Stimulated activated CD4-positive, alpha-beta T cell treated with anti-CD3 and anti-CD28 coated beads, Interleukin-2, amount 100 ng/mL, for 24 hours (primary cell): ENCODE results near the gene COL15A1.
"Not testable (repeated sequence)": the region's sequence is repeated elsewhere in the genome, so short reads cannot be mapped to it uniquely, and the experiment has no call there.

Experiments used
- DNase-seq, 2 donors: peaks; one replicate each; pipeline ENCODE4 v3.0.0-alpha.2; 2020

COL15A1 gene

GRCh38 chr9:98943682-98944056, at the start of gene COL15A1:
Gene COL15A1, plus strand, starts transcription at chr9:98943907. Its CDS starts 155 bp downstream, at chr9:98944062.
- DNase-seq, result peak in 1 of 2 donors; percentile 8

- DNase-seq, result no peak
Measured at GRCh38 chr9:98894171-98894570, 49.5 kb upstream of the COL15A1 start.

DNA sequence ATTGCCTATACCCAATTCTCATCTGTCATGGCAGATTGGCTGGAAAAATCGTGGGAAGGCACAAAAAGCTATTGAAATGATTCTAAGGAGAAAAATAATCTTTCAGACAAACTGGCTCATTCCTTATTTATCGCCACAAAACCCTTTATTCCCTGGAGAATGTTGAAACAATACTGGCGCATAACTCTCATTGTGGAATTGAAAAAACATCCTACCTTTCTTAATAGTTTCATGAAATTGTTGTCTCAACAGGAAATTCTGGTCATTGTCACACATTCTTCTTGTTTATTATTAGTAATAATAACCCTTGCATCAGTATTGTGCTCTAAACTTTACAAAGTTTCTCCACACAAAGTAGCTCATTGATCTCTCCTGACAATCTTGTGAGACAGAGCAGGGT, 48.9 kb upstream of the COL15A1 start:
- DNase-seq, result no peak

DNA sequence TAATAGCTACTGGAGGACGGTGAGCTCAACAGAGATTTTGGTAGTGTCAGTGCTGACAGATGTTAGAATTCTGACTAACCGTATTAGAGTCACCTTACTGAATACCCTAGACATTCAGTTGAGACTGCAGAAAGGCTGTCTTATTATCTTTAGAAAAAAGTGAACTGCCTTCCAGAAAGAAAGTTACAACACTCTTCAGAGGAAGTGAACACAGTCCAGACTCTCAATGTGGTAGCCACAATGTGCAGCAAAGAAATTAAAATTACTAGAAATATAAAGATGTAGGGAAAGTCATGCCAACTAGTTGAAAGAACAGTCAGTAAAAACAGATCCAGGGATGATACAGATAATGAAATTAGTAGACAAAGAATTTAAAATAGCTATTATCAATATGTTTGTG, 47.1 kb upstream of the COL15A1 start:
- DNase-seq, result no peak

GRCh38 chr9:98897745-98898144, 46.0 kb upstream of the COL15A1 start:
- no peak for DNase-seq

DNA sequence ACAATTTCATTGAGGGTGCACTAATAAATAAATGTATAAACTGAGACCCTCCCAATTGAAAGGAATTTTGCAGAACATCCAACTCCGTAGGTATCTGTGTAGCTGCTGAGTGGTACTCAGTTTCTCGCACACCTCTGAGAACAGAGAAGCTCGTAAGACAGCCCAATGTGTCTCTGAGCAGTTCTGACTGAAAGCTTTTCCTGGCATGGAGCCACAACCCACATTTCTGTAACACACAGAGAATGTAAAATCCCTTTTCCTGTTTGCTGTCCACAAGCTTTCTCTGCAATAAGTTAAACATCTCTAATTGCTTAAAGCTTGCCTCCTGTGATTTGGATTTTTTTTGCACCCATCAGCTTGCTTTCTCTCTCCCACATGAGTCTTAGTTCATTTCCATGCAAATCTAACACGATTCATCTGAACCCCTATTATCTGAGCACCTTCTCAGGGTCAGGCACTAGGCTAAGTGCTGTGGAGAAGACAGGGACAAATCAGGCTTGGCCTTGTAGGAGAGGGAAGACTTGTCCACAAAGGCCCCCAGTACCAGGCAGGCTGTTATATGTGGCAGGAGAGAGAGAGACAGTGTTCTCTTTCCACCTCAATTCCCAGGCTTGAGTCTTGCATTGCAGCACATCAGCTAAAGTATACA, 44.2 kb upstream of the COL15A1 start:
- no peak for DNase-seq

- no peak for DNase-seq
Measured at GRCh38 chr9:98900244-98900643, 43.5 kb upstream of the COL15A1 start.

- DNase-seq, result no peak
Measured at GRCh38 chr9:98900725-98901124, 43.0 kb upstream of the COL15A1 start.

DNA sequence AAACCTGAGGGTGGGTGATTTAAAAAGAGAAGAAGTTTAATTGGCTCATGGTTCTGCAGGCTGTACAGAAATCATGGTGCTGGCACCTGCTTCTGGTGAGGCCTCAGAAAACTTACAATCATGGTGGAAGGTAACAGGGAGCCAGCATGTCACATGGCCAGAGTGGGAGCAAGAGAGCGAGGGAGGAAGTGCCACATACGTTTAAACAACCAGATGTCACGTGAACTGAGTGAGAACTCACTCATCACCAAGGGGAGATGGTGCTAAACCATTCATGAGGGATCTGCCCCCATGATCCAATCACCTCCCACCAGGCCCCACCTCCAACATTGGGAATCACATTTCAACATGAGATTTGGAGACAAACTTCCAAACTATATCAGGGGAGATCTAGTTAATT, 41.9 kb upstream of the COL15A1 start:
- DNase-seq, result not testable (repeated sequence)

GRCh38 chr9:98902516-98902915, 41.2 kb upstream of the COL15A1 start:
- DNase-seq, result no peak

DNA sequence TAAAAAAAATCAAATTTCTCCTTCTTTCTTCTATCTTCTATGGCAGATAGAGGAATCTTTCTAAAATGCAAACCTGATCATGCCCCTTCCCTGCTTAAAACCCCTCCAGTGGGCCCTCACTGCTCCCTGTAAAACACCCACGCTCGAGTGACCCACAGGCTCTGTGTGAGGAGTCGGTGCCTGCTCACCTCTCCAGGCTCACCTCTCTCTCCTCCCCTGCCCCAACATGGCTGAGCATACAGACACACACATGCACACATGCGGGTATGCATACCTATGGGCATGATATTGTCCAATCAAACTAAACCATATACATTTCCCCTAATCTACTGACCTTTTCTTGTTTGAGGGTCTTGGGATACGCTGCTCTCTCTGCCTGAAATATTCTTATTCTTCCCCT, 40.8 kb upstream of the COL15A1 start:
- DNase-seq, result no peak

GRCh38 chr9:98903961-98904411, 39.7 kb upstream of the COL15A1 start:
- DNase-seq, result no peak

- no peak for DNase-seq
Measured at GRCh38 chr9:98905015-98905414, 38.7 kb upstream of the COL15A1 start.

- DNase-seq, result no peak
Measured at GRCh38 chr9:98906273-98907040, 37.2 kb upstream of the COL15A1 start.

DNA sequence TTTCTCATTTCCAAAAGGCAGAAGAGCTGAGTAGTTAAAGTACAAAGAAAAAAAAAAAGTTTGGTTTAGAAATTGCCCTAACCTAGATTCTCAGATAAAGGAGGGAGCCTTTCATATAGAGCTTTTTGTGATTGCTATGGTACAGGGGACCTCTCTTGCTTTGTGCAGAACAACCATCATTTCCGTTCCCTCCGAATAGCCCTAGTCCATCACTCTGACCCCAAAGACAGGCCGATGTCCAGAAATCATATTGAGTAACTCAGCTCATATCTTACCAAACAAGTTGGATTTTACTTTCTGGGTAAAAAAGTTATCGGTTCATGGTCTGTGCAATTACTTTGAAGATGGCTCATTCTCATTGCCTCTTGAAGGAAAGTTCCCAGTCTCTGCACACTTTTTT, 36.7 kb upstream of the COL15A1 start:
- no peak for DNase-seq

- no peak for DNase-seq
Measured at GRCh38 chr9:98908897-98909634, 34.6 kb upstream of the COL15A1 start.

DNA sequence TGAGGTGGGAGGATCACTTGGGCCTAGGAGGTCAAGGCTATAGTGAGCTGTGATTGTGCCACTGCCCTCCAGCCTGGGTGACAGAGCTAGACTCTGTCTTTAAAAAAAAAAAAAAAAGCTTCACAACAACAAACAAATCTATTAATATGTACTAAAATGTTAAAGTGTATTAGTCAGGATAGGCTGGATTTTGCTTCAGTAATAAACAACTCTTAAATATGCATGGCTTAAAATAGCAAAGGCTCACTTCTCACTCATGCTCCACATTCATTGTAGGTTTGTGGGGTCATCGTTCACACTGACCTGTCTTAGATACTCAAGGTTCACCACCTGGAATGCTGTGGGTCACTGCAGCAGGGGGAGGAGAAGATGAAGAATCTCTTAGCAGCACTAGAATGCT, 33.8 kb upstream of the COL15A1 start:
- DNase-seq, result no peak

DNA sequence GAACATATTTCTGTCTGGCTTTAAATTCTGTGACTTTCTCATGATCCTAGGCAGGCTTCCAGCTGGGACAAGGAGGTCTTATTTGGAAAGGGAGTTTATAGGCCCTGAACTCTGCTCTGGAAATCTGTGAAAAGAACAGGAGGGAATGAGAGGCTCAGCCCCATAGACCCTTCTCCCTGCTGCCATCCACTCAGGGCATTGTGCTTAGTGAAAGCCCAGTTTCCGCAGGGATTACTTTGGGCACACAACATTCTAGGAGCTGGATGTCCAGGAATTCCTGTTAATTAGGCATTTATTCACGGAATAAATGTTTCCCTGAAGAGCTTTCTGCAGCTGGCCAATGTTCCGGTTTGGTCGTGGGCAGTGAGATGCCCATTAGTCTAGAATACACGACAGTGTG, 32.7 kb upstream of the COL15A1 start:
- no peak for DNase-seq

GRCh38 chr9:98911738-98912137, 32.0 kb upstream of the COL15A1 start:
- not testable (repeated sequence) for DNase-seq

DNA sequence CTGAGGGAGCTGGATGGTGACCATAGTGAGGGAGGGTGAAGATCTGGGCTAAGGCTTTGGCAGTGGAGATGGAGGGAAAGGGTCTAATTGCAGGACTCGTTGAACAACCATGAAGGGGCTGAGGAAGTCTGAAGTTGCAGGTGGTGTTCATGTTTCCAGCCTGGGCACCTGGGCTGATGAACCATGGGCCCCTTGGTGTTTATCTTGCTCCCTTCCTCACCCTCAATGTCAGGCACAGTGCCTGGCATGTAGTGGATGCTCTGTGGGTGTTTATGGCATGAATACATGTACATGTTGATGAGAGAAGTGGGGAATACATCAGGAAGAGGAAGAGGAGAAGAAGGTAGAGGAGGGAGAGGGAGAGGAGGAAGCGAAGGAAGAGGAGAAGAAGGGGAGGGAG, 31.3 kb upstream of the COL15A1 start:
- DNase-seq, result no peak

GRCh38 chr9:98913044-98913443, 30.7 kb upstream of the COL15A1 start:
- no peak for DNase-seq

GRCh38 chr9:98913705-98914104, 30.0 kb upstream of the COL15A1 start:
- DNase-seq, result no peak

GRCh38 chr9:98915599-98915998, 28.1 kb upstream of the COL15A1 start:
- no peak for DNase-seq

GRCh38 chr9:98916660-98917059, 27.0 kb upstream of the COL15A1 start:
- no peak for DNase-seq
